GM12878 (cell line): ENCODE measurements around the gene FCAMR. TPM values are rescaled to one million over a fixed set of nuclear protein-coding genes. Genes with fewer than 3 reads are reported as not detected.

Experiments
- ATAC-seq: fragments of 200-7000 bp; cut with Tn5 transposase; 3 replicates; pipeline ENCODE4 v1.9.1; 2020; ENCODE audit warnings: mild to moderate bottlenecking, moderate library complexity
- BruUV-seq: library from RNA; stranded (reverse); fragments of 400-500 nt; replicated peaks from 2 replicates; lab custom pipeline; 2021; lab: Mats Ljungman, UMichigan
- CTCF ChIA-PET: fragments of 300-600 bp; sonication (Branson Sonifier 250); formaldehyde crosslinking; extraction: SDS; loops from one replicate; lab custom pipeline; 2021; ENCODE audit warnings: inconsistent platforms; lab: Yijun Ruan, JAX
- POLR2A ChIA-PET: fragments of 350-600 bp; formaldehyde crosslinking; extraction: SDS; loops from one replicate; lab custom pipeline; 2021; ENCODE audit warnings: inconsistent platforms; lab: Charles Lee
- RAD21 ChIA-PET: fragments of 300-600 bp; sonication (Branson Sonifier 250); formaldehyde crosslinking; loops from one replicate; lab custom pipeline; 2023; ENCODE audit warnings: antibody characterized with exemption; ENCODE audit not compliant: unreplicated experiment; lab: Charles Lee
- SMC1A ChIA-PET: fragments of 300-600 bp; sonication (Branson Sonifier 250); formaldehyde crosslinking; loops from one replicate; lab custom pipeline; 2023; ENCODE audit not compliant: unreplicated experiment, uncharacterized antibody; lab: Charles Lee
- DNase-seq: peaks from one replicate; pipeline ENCODE4 v3.0.0-alpha.2; 2011; ENCODE audit warnings: low read depth, low spot score
- FAIRE-seq: peaks from 3 replicates; lab custom pipeline; 2011; peaks lifted over from hg19 to GRCh38; lab: Jason Lieb, UNC
- H2AFZ ChIP-seq: 2 replicates; pipeline ENCODE4 v1.6.0; 2011; ENCODE audit warnings: low read depth, low read length, control low read depth; ENCODE audit not compliant: control insufficient read depth
- H3K27ac ChIP-seq: 2 replicates; pipeline ENCODE4 v1.5.1; 2011; ENCODE audit warnings: control low read depth; ENCODE audit not compliant: control insufficient read depth, insufficient read depth
- H3K27me3 ChIP-seq, 2 experiments: replicated peaks in 1 of 2; 2 replicates each; pipeline versions ENCODE4 v1.6.0 to v1.6.1; 2011; ENCODE audit warnings: low read length in 1 of 2; ENCODE audit not compliant: control insufficient read depth in 2 of 2, insufficient read depth in 2 of 2
- H3K36me3 ChIP-seq, 2 experiments: 2 replicates each; pipeline ENCODE4 v1.5.1; 2011; ENCODE audit warnings: low read length in 1 of 2; ENCODE audit not compliant: control insufficient read depth in 2 of 2, insufficient read depth in 2 of 2
- H3K4me1 ChIP-seq: 2 replicates; pipeline ENCODE4 v1.6.1; 2011; ENCODE audit warnings: mild to moderate bottlenecking, low read length, moderate library complexity, mixed read lengths; ENCODE audit not compliant: control insufficient read depth, insufficient read depth
- H3K4me2 ChIP-seq: 2 replicates; pipeline ENCODE4 v1.6.0; 2011; ENCODE audit warnings: control low read depth; ENCODE audit not compliant: control insufficient read depth, insufficient read depth
- H3K4me3 ChIP-seq: fragments of 200-600 bp; sonication (generic); 2 replicates; pipeline ENCODE4 v1.5.1; 2016
- H3K79me2 ChIP-seq: 2 replicates; pipeline ENCODE4 v1.6.0; 2011; ENCODE audit warnings: low read length; ENCODE audit not compliant: control insufficient read depth, insufficient read depth
- H3K9ac ChIP-seq: 2 replicates; pipeline ENCODE4 v1.8.0; 2011; ENCODE audit warnings: low read length, control low read depth, mixed read lengths; ENCODE audit not compliant: control insufficient read depth, insufficient read depth
- H3K9me3 ChIP-seq: replicated peaks from 3 replicates; pipeline ENCODE4 v1.5.1; 2011; ENCODE audit warnings: mild to moderate bottlenecking, low read length; ENCODE audit not compliant: control insufficient read depth, insufficient read depth
- H4K20me1 ChIP-seq: 2 replicates; pipeline ENCODE4 v1.6.0; 2011; ENCODE audit not compliant: control insufficient read depth, insufficient read depth
- ASH2L ChIP-seq: fragments of 300-600, 200-600 bp; sonication (generic); IDR thresholded peaks from 2 replicates; pipeline ENCODE4 v1.6.1; 2017; ENCODE audit warnings: low read depth, mild to moderate bottlenecking, borderline replicate concordance
- ATF7 ChIP-seq: fragments of 450-650 bp; IDR thresholded peaks from 2 replicates; pipeline ENCODE4 v1.6.1; 2016; ENCODE audit warnings: low read depth, mild to moderate bottlenecking
- BACH1 ChIP-seq: fragments of 450-650 bp; IDR thresholded peaks from 2 replicates; pipeline ENCODE4 v1.6.1; 2017; ENCODE audit warnings: mild to moderate bottlenecking, borderline replicate concordance
- CREB1 ChIP-seq: IDR thresholded peaks from 2 replicates; pipeline ENCODE4 v1.6.1; 2012; ENCODE audit warnings: low read depth, mild to moderate bottlenecking, inconsistent platforms
- CREM ChIP-seq: IDR thresholded peaks from 2 replicates; pipeline ENCODE4 v1.6.1; 2014; ENCODE audit warnings: antibody characterized with exemption, low read depth
- ESRRA ChIP-seq: IDR thresholded peaks from 2 replicates; pipeline ENCODE4 v1.6.1; 2012; ENCODE audit warnings: mild to moderate bottlenecking, low read length, improper control_type of control experiment
- ETV6 ChIP-seq, 2 experiments: fragments of 450-650 bp in 1 of 2; IDR thresholded peaks in 1 of 2; conservative IDR thresholded peaks in 1 of 2; 2 replicates each; pipeline ENCODE4 v1.6.1; 2014; ENCODE audit warnings: antibody characterized with exemption in 1 of 2, borderline replicate concordance in 1 of 2, low read depth in 1 of 2, mild to moderate bottlenecking in 1 of 2, moderate library complexity in 1 of 2
- FOXK2 ChIP-seq: fragments of 450-650 bp; IDR thresholded peaks from 2 replicates; pipeline ENCODE4 v1.6.1; 2017; ENCODE audit warnings: mild to moderate bottlenecking, moderate library complexity
- FOXM1 ChIP-seq: IDR thresholded peaks from 2 replicates; pipeline ENCODE4 v1.6.1; 2012; ENCODE audit warnings: low read depth, mild to moderate bottlenecking, inconsistent platforms, low read length, moderate library complexity
- GABPA ChIP-seq: IDR thresholded peaks from 2 replicates; pipeline ENCODE4 v1.6.1; 2014; ENCODE audit warnings: antibody characterized with exemption, low read depth, mild to moderate bottlenecking, inconsistent platforms
- HDAC2 ChIP-seq: fragments of 200-600 bp; sonication (generic); IDR thresholded peaks from 2 replicates; pipeline ENCODE4 v1.6.1; 2017
- IKZF2 ChIP-seq, 2 experiments: fragments of 450-650 bp; IDR thresholded peaks; 2 replicates each; pipeline ENCODE4 v1.6.1; 2017; ENCODE audit warnings: mild to moderate bottlenecking in 2 of 2, moderate library complexity in 2 of 2
- KLF5 ChIP-seq: fragments of 450-650 bp; IDR thresholded peaks from 2 replicates; pipeline ENCODE4 v1.6.1; 2014; ENCODE audit warnings: mild to moderate bottlenecking; ENCODE audit not compliant: partially characterized antibody
- MTA3 ChIP-seq: IDR thresholded peaks from 2 replicates; pipeline ENCODE4 v1.6.1; 2012; ENCODE audit warnings: low read length, inconsistent platforms, borderline replicate concordance
- NFXL1 ChIP-seq: fragments of 450-650 bp; IDR thresholded peaks from 2 replicates; pipeline ENCODE4 v1.6.1; 2017; ENCODE audit warnings: antibody characterized with exemption, mild to moderate bottlenecking, borderline replicate concordance
- NFYA ChIP-seq: IDR thresholded peaks from 2 replicates; pipeline ENCODE4 v1.6.1; 2011; ENCODE audit warnings: low read depth, mild to moderate bottlenecking, low read length, improper control_type of control experiment, borderline replicate concordance
- POU2F2 ChIP-seq: IDR thresholded peaks from 3 replicates; pipeline ENCODE4 v1.6.1; 2011; ENCODE audit warnings: low read depth, mild to moderate bottlenecking, low read length, borderline replicate concordance
- RCOR1 ChIP-seq: conservative IDR thresholded peaks from 2 replicates; pipeline ENCODE4 v1.6.1; 2012; ENCODE audit warnings: low read depth, low read length, improper control_type of control experiment
- RUNX3 ChIP-seq: IDR thresholded peaks from 2 replicates; pipeline ENCODE4 v1.6.1; 2012; ENCODE audit warnings: low read length, inconsistent platforms
- SIN3A ChIP-seq: IDR thresholded peaks from 2 replicates; pipeline ENCODE4 v1.6.1; 2012; ENCODE audit warnings: low read depth, low read length, improper control_type of control experiment
- SMC3 ChIP-seq: IDR thresholded peaks from 2 replicates; pipeline ENCODE4 v1.6.1; 2011; ENCODE audit warnings: low read length, improper control_type of control experiment, borderline replicate concordance
- STAT3 ChIP-seq: IDR thresholded peaks from 2 replicates; pipeline ENCODE4 v1.6.1; 2011; ENCODE audit warnings: low read depth, low read length, improper control_type of control experiment
- TAF1 ChIP-seq: IDR thresholded peaks from 2 replicates; pipeline ENCODE4 v1.6.1; 2011; ENCODE audit warnings: mild to moderate bottlenecking, low read depth, low read length, borderline replicate concordance
- TCF12 ChIP-seq: IDR thresholded peaks from 2 replicates; pipeline ENCODE4 v1.6.1; 2011; ENCODE audit warnings: low read depth, mild to moderate bottlenecking, low read length
- ZNF622 ChIP-seq: fragments of 450-650 bp; IDR thresholded peaks from 2 replicates; pipeline ENCODE4 v1.6.1; 2017; ENCODE audit warnings: mild to moderate bottlenecking, inconsistent platforms
- WGBS: methylation state at CpG from one replicate; pipeline ENCODE4 v1.1.6; 2016; ENCODE audit warnings: low lambda C conversion rate; ENCODE audit not compliant: insufficient replicate concordance, insufficient coverage; ENCODE audit errors: missing lambda C conversion rate; 5-methylcytosine and 5-hydroxymethylcytosine counted together
- in situ Hi-C: fragments of 300-500 bp; cut with MboI; formaldehyde crosslinking; loops from 9 replicates; pipeline ENCODE4 v1.14.3; 2018; ENCODE audit warnings: mixed read lengths
- intact Hi-C: fragments of 100-400 bp; cut with micrococcal nuclease; formaldehyde crosslinking; loops from one replicate; pipeline ENCODE4 v1.14.2; 2022; ENCODE audit not compliant: unreplicated experiment
- polyA plus RNA-seq, 11 experiments: library from polyadenylated mRNA; depleted of rRNA in 4 of 11; unstranded in 6 of 11; stranded (reverse) in 5 of 11; fragments of >200 nt; fragmentation: Nextera tagmentation in 4 of 11; fragmentation: Illumina TruSeq in 1 of 11; extraction: Ambion mirVana in 4 of 11; extraction: Trizol in 1 of 11; gene quantifications; 1 replicate in 1 of 11; 2 replicates in 10 of 11; pipeline versions ENCODE4 v1.2.1 to v1.2.3, GENCODE V29; 2011 to 2016; ENCODE audit warnings: inconsistent platforms in 2 of 11, missing spikeins in 2 of 11, low read depth in 1 of 11
- total RNA-seq, 4 experiments: library from RNA; depleted of rRNA in 3 of 4; stranded (reverse); fragments of >200 nt in 3 of 4; fragmentation: Illumina TruSeq in 1 of 4; extraction: Trizol in 1 of 4; gene quantifications; 2 replicates each; pipeline versions ENCODE4 v1.2.1 to v1.2.3, GENCODE V29; 2013 to 2021

FCAMR gene
- total and polyA plus RNA-seq, 10 of the 15 experiments (the other 5 are each of a cell fraction or from before 2014, with no cell fraction given): 0.04 to 0.15 (median 0.06) TPM; not detected in 3

GRCh38 chr1:206924592-206925105 lies 45.6 kb downstream of the FCAMR start:
- H3K79me2 ChIP-seq: peaks cover 47% of the 10 kb centered on the region
- no peaks in the 10 kb centered on the region for H3K27me3 ChIP-seq
- 2% methylated on average over 8 of the region's 8 CpGs for WGBS
- ChIA-PET POLR2A (interaction anchor here (0.7 to 13.3 kb wide), 8 partner anchors 8 to 158 kb away, joined by 3 to 222 read pairs (median 6); partner anchors contain the start of genes FCMR and IL19), RAD21 (interaction anchor here (0.7 to 13.5 kb wide), 10 partner anchors 7 to 185 kb away, joined by 3 to 371 read pairs (median 6); partner anchors contain the start of genes FCMR, IL10 and IL19), CTCF (interaction anchor here (0.6 to 13.5 kb wide), 12 partner anchors 7 to 115 kb away, joined by 3 to 643 read pairs (median 6); partner anchors contain the start of gene FCMR), SMC1A (interaction anchor here (0.6 to 4.3 kb wide), 21 partner anchors 9 to 261 kb away, joined by 3 to 41 read pairs (median 4); partner anchors contain the start of genes IL19 and PFKFB2)
- H3K4me3 ChIP-seq: no peak overlapping the region
- peak overlapping the region; percentile 95 for H3K4me2 ChIP-seq
- FAIRE-seq (no peak), ATAC-seq (peak; percentile 50), DNase-seq (no peak)
- H3K4me1 ChIP-seq: peaks cover 46% of the 10 kb centered on the region
- no TSS peak for BruUV-seq
- H3K27ac ChIP-seq: peak overlapping the region; percentile 99
- H2AFZ ChIP-seq: 0 out of 2 replicates have a peak overlapping the region, but pooled peaks have one; percentile 29
- in situ Hi-C loops: loop anchor here (10.0 kb wide), 1 partner anchor 410 kb away; no protein-coding TSS in a partner anchor
- no peaks in the 10 kb centered on the region for H4K20me1 ChIP-seq
- no peaks in the 10 kb centered on the region for H3K9me3 ChIP-seq
- no peaks in the 10 kb centered on the region for H3K36me3 ChIP-seq
- intact Hi-C loops: loop anchor here (2.0 to 5.0 kb wide), 3 partner anchors 46 to 242 kb away; partner anchors contain the start of genes FCAMR and MAPKAPK2
- H3K9ac ChIP-seq: peak overlapping the region; percentile 94
- TF ChIP-seq RCOR1 (no peak), BACH1 (0 out of 2 replicates have a peak, but pooled peaks have one; percentile 21), ATF7 (peak; percentile 69), FOXK2 (no peak), GABPA (no peak), CREB1 (no peak), STAT3 (no peak), TAF1 (no peak; the same call in 1 of the 2 replicates), ZNF622 (no peak), CREM (peak; percentile 36; the same call in 1 of the 2 replicates), FOXM1 (no peak), NFXL1 (no peak), ESRRA (no peak), NFYA (no peak), MTA3 (no peak), ETV6 (conservative IDR thresholded peaks at IDR 0.05 in 1 of 2, IDR thresholded peaks at IDR 0.05 in 1 of 2; ENCODE audit: borderline replicate concordance in 1 of 2, low read depth in 1 of 2) (no peak; a peak in 1 of 4 replicates), ASH2L (0 out of 2 replicates have a peak, but pooled peaks have one; percentile 56), POU2F2 (peak; percentile 28; the same call in 1 of the 3 replicates), SMC3 (no peak), RUNX3 (no peak), SIN3A (no peak), KLF5 (no peak), TCF12 (0 out of 2 replicates have a peak, but pooled peaks have one; percentile 8), IKZF2 (IDR thresholded peaks at IDR 0.05) (peak in 1 of 2 experiments; percentile 83; a peak in 2 of 4 replicates), HDAC2 (no peak)
